Measurements from ENCODE around the gene GLB1L.
A peak's percentile ranks its signal among the peaks of the same experiment; 100 is the strongest.

The GLB1L gene

DNA sequence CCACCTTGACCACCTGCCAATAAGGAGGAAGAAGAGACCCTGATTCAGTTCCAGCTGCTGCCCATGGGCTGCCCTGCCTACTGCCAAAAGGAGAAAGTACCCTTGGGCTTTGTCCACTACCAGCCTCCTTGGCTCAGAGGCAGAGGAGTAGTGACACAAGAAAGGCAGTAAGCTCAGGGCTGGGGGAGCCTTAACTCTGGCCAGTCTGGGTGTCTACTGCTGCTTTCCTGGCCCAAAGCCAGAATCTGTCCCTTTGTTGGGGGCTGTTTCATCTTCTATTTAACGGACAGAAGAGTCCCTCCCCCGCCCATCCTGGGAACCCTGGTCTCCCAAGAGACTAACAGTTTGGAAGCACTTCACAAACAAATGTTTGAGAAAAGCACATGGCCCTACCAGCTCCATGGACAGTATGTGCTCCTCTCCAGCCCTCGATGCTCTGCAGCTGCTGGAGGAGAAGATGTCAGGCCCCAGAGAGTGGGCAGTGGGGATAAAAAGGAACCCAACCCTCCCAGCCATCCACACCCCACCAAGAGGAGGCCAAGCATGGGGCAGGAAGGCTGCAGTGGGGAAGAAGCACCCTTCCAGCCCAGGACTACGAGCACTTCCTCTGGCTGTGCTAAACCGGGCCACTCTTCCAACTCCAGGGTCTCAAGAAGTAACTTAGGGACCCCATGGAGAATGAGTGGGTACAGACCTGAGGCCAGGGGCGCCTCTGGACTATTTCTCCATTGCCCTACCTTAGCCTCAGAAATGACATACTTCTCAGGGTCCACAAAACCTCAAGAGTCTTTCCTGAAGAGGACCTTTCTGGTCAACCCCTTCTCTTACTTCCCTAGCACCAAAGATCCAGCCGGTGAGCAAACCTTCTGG lies 17.0 kb downstream of the GLB1L start:
- peak overlapping the region; percentile 88 for H3K27ac ChIP-seq
- TF ChIP-seq, protein P1, sequence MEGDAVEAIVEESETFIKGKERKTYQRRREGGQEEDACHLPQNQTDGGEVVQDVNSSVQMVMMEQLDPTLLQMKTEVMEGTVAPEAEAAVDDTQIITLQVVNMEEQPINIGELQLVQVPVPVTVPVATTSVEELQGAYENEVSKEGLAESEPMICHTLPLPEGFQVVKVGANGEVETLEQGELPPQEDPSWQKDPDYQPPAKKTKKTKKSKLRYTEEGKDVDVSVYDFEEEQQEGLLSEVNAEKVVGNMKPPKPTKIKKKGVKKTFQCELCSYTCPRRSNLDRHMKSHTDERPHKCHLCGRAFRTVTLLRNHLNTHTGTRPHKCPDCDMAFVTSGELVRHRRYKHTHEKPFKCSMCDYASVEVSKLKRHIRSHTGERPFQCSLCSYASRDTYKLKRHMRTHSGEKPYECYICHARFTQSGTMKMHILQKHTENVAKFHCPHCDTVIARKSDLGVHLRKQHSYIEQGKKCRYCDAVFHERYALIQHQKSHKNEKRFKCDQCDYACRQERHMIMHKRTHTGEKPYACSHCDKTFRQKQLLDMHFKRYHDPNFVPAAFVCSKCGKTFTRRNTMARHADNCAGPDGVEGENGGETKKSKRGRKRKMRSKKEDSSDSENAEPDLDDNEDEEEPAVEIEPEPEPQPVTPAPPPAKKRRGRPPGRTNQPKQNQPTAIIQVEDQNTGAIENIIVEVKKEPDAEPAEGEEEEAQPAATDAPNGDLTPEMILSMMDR (conservative IDR thresholded peaks at IDR 0.05) = no peak
- TF ChIP-seq ZFX (IDR thresholded peaks at IDR 0.05) = no peak

DNA sequence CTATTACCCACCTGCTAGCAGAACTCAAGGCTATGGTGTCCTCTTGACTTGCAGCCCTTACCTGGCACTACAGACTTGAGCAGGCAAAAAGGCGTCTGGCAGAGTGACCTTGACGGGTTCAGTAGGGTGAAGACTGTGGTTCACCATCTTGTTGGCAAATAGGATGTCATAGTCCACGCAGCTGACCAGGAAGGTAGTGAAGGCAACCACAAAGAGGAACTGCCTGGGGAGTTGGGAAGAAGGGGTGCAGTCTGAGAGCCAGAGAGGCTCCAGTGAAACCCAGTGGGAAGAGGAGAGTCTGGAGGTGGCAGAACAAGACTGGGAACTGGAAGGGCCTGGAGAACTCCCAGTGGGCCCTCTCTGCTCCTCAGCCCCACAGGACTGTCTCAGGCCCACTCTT lies 19.9 kb downstream of the GLB1L start:
- no peak overlapping the region for H3K27ac ChIP-seq
- TF ChIP-seq, protein P1 (conservative IDR thresholded peaks at IDR 0.05) = no peak
- TF ChIP-seq ZFX (IDR thresholded peaks at IDR 0.05) = no peak

DNA sequence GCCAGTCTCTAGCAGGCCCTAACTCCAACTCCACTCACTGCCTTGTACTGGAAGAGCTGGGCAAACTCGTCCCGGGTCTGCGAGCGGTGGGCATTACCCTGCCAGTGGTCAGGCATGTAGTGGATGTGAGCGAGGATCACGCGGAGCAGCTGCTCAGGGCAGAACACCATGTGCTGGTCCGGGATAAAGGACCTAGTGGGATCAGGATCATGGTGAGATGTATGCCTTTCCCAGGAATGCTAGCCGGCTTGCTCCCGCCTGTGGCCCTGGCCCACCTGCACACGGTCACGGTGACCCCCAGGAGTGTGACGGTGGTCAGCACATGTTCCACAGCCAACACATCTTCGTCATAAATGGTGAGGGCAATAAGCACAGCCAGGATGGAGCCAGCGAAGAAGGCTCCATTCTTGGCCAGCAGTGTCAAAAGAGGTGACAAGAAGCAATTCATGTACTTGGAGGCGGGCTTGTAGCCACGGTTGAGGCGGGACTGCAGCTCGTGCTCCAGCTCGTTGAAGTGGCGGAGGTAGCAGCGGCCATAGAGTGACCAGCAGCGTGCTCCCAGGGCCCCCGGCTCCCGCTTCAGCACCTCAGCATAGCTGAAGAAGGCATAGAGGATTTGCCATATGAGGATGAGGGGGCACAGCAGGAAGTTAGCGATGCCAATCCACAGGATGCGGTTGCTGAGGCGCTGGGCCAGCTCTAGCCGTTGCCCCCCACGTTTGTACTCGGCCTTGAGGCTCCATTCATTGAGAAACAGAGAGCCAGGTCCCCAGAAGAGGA lies 21.2 kb downstream of the GLB1L start:
- no peak for TF ChIP-seq ZFX (IDR thresholded peaks at IDR 0.05)
- TF ChIP-seq, protein P1 (conservative IDR thresholded peaks at IDR 0.05) = no peak
- H3K27ac ChIP-seq = no peak overlapping the region

DNA sequence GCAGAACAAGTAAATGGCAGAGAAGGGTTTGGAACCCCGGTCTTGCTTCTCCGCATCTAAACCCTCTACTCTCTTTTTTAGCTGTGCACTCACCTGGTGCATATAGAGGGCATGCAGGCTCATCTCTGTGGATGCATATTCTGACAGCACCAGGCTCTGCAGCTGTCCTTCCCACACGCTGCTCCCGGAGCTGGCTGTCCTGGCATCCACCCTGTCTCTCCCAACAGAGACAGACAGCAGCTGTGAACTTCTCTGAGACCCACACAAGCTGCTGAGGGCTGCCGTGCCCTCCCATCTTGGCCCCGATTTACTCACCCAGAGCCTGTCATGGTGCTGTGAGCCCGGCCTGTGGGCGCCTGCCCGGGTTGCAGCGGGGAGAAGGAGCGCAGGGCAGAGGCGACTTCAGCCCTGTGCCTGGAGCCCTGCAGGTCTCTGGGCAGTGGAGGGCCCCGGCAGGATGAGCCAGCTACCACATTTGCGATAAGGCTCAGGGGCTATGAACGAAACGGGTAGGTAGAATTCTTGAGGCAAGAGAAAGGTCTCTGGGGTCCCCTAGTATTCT lies 23.2 kb downstream of the GLB1L start:
- no peak for TF ChIP-seq ZFX (IDR thresholded peaks at IDR 0.05)
- TF ChIP-seq, protein P1 (conservative IDR thresholded peaks at IDR 0.05) = no peak
- H3K27ac ChIP-seq = no peak overlapping the region

DNA sequence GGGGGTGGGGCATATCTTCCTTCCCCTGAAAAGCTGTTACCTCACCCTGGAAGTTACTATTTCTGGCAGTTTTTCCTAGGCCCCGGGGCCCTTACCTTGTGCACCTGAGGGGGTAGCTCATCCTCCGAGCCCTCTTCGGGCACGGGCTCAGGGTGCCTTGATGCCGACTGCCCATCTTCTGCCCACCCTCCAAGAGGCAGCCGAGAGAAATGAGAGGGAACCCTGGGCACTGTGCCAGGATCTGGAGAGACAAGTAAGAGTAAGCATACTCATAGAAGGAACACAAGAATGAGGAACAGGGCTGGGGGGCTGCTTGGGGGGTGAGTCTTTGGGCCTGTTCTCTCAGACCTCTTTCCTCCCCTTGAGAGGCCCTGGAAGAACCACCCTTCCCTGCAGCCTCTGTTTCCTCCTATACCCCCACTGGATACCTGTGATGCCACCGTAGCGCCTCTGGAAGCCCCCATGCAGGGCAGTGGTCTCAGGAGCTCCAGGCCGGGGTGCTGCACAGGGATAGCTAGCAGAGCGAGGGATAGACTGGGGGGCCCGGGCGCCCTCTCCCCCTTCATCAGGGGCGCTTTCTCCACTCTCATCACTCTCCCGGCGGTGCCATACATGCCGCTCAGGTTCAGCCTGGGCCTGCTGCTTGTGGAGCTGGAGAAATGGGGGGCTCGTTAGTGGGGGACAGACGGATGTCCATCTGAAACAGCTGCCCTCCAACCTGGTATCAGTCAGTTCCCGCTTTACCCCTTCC lies 24.4 kb downstream of the GLB1L start:
- H3K27ac ChIP-seq = no peak overlapping the region
- TF ChIP-seq, protein P1 (conservative IDR thresholded peaks at IDR 0.05) = no peak
- no peak for TF ChIP-seq ZFX (IDR thresholded peaks at IDR 0.05)

DNA sequence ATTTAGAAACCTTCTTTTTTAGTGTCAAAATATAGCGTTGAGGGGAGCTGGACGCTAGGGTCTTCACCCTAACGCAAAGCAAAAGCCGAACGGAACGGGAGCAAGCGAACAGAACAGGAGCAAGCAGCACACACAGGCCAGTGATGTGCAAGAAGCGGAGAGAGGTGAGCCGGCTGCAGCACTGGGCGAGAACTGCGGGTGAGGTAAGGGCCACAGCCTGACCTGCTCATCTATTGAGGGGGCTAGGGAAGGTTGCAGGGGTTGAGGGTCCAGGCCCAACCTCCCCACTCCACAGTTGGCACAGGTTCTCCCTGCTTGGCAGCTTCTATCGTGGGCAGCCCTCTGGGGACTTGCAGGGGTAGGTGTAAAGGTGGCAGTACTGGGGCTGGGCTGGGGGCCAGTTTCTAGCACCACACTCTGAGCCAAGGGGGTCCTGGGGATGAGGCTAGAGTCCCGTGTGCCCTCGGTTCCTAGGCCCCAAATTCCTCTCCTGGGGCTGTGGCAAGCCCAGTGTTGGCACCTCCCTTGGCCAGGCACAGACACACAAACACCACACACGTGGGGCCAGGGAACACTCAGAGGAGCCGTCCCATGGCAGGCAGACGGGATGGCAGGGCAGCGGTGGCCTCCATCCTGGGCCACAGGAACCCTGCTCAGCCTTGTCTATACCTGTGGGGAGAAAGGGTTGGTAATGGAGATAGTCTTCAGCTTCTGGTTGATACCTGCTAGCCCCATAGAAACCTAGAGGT lies 25.3 kb downstream of the GLB1L start:
- no peak for TF ChIP-seq ZFX (IDR thresholded peaks at IDR 0.05)
- TF ChIP-seq, protein P1 (conservative IDR thresholded peaks at IDR 0.05) = no peak
- H3K27ac ChIP-seq = peak overlapping the region; percentile 94
